ENCODE results near the gene C19orf73. TPM values are rescaled to one million over a fixed set of nuclear protein-coding genes. Genes with fewer than 3 reads are reported as not detected.
A peak's percentile ranks its signal among the peaks of the same experiment; 100 is the strongest.

The C19orf73 gene
- total and polyA plus RNA-seq, 9 of the 15 experiments (the other 6 are each of a cell fraction or from before 2014, with no cell fraction given): 0.08 to 7.4 (median 1.4) TPM

GRCh38 chr19:49118565-49119410 is at the start of gene C19orf73 (continued):
- TF ChIP-seq ID3 (CRISPR knock-in tag; IDR thresholded peaks at IDR 0.05) (no peak), ID3 (tag; IDR thresholded peaks at IDR 0.05) (peak; percentile 90), HNRNPL (IDR thresholded peaks at IDR 0.05; ENCODE audit: low read depth, low read length) (peak; percentile 79; the same call in 1 of the 2 replicates), HDGF (IDR thresholded peaks at IDR 0.05) (no peak), HLTF (IDR thresholded peaks at IDR 0.05) (peak; percentile 86; the same call in 1 of the 2 replicates), ZBTB33 (CRISPR knock-in tag; IDR thresholded peaks at IDR 0.05) (peak; percentile 73; the same call in 1 of the 2 replicates), ATF1 (CRISPR knock-in tag; IDR thresholded peaks at IDR 0.05) (peak; percentile 15; the same call in 1 of the 2 replicates), ATF1 (tag; IDR thresholded peaks at IDR 0.05) (peak; percentile 92), ZBTB43 (CRISPR knock-in tag; IDR thresholded peaks at IDR 0.05) (0 out of 2 replicates have a peak, but pooled peaks have one; percentile 42), MYC (IDR thresholded peaks at IDR 0.05; ENCODE audit: low read depth, low read length) (peak; percentile 81), MYC (CRISPR knock-in tag; IDR thresholded peaks at IDR 0.05; ENCODE audit: borderline replicate concordance, low read depth) (peak; percentile 95; the same call in 1 of the 2 replicates), GMEB1 (CRISPR knock-in tag; IDR thresholded peaks at IDR 0.05) (peak; percentile 69), NR3C1 (CRISPR knock-in tag; IDR thresholded peaks at IDR 0.05) (no peak), CHD2 (IDR thresholded peaks at IDR 0.05; ENCODE audit: low read depth, low read length) (peak; percentile 75), ATF2 (CRISPR knock-in tag; IDR thresholded peaks at IDR 0.05) (peak; percentile 97), ZBTB9 (CRISPR knock-in tag; IDR thresholded peaks at IDR 0.05) (peak; percentile 86), ZFP30 (CRISPR knock-in tag; IDR thresholded peaks at IDR 0.05; ENCODE audit: borderline replicate concordance) (no peak), SAFB (IDR thresholded peaks at IDR 0.05; ENCODE audit: borderline replicate concordance, low read depth, low read length) (peak; percentile 96), RBBP5 (IDR thresholded peaks at IDR 0.05; ENCODE audit: borderline replicate concordance, insufficient read depth, low read length, poor library complexity, severe bottlenecking) (peak; percentile 44)

All from K562 (cell line).